Transverse colon (tissue), 4 donors: ENCODE data around the gene SLC2A13.

Experiments used
- EP300 ChIP-seq: sonication (generic); formaldehyde crosslinking; IDR thresholded peaks from one replicate; pipeline ENCODE4 v1.6.1; 2017; ENCODE audit warnings: antibody characterized with exemption, low read depth
- POLR2A ChIP-seq: fragments of 450-650 bp; IDR thresholded peaks from one replicate; pipeline ENCODE4 v1.6.1; 2016; ENCODE audit warnings: antibody characterized with exemption, mild to moderate bottlenecking, moderate library complexity
- POLR2AphosphoS5 ChIP-seq, 3 donors: sonication (generic); formaldehyde crosslinking; IDR thresholded peaks; one replicate each; pipeline ENCODE4 v1.6.1; 2016; ENCODE audit warnings: antibody characterized with exemption in 3 of 3
- TF ChIP-seq, protein P1 (sequence below), 5 experiments: fragments of 200-600 bp in 3 of 5; fragments of 450-650 bp in 2 of 5; sonication (generic) in 3 of 5; IDR thresholded peaks; 1 replicate in 2 of 5; 2 replicates in 3 of 5; pipeline ENCODE4 v1.5.1; 2016 to 2017; ENCODE audit warnings: antibody characterized with exemption in 5 of 5, inconsistent platforms in 3 of 5, mild to moderate bottlenecking in 2 of 5, moderate library complexity in 1 of 5

DNA sequence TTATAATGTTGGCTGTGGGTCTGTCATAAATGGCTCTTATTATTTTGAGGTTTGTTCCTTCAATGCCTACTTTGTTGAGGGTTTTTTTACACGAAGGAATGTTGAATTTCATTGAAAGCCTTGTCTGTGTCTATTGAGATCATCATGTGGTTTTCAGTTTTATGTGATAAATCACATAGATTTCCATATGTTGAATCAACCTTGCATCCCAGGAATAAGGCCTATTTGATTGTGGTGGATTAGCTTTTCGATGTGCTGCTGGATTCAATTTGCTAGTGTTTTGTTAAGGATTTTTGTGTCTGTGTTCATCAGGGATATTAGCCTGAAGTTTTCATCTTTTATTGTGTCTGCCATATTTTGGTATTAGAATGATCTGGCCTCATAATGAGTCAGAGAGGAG is 27.6 kb downstream of the SLC2A13 start:
- TF ChIP-seq, protein P1, sequence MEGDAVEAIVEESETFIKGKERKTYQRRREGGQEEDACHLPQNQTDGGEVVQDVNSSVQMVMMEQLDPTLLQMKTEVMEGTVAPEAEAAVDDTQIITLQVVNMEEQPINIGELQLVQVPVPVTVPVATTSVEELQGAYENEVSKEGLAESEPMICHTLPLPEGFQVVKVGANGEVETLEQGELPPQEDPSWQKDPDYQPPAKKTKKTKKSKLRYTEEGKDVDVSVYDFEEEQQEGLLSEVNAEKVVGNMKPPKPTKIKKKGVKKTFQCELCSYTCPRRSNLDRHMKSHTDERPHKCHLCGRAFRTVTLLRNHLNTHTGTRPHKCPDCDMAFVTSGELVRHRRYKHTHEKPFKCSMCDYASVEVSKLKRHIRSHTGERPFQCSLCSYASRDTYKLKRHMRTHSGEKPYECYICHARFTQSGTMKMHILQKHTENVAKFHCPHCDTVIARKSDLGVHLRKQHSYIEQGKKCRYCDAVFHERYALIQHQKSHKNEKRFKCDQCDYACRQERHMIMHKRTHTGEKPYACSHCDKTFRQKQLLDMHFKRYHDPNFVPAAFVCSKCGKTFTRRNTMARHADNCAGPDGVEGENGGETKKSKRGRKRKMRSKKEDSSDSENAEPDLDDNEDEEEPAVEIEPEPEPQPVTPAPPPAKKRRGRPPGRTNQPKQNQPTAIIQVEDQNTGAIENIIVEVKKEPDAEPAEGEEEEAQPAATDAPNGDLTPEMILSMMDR (IDR thresholded peaks at IDR 0.05): no peak
- TF ChIP-seq POLR2A (no peak), POLR2AphosphoS5 (IDR thresholded peaks at IDR 0.05) (no peak), EP300 (no peak)
